ENCODE results near the gene SLC41A3.

GRCh38 chr3:126114443-126115386, 30.8 kb upstream of the SLC41A3 start:
- TF ChIP-seq CTCF (IDR thresholded peaks at IDR 0.05) (no peak), POLR2A (IDR thresholded peaks at IDR 0.05) (no peak)

Data from gastroesophageal sphincter (tissue), 3 donors.